ENCODE measurements around the gene UBE2C. TPM values are rescaled to one million over a fixed set of nuclear protein-coding genes. Genes with fewer than 3 reads are reported as not detected.

UBE2C gene
- total RNA-seq, 4 donors from 2014 or later = 0.84 TPM; not detected in 3

DNA sequence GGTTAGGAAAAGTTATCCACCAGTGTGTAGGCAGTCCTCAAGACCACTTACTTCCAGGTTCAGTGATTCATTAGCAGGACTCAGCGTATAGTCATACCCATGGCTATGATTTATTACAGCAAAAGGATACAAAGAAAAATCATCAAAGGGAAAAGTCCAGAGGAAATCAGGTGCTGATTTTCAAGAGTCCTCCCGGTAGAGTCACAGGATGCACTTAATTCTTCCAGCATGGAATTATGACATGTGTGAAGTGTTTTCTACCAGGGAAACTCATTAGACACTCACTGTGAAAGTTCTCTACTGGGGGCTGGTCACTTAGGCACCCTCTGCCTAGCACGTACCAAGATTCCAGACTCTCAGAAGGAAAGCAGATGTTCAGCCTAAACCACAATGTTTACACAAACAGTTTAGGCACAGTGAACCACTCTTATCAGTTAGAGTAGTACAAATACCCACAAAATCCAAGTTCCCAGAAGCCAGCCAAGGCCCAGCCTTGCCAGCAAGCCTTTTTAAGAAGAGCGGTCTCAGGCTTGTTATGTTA is 31.0 kb upstream of the UBE2C start:
- Histone ChIP-seq H3K4me3 (no peak overlapping the region), H3K27ac (no peak overlapping the region), H3K36me3 (no peaks in the 10 kb centered on the region), H3K27me3 (no peaks in the 10 kb centered on the region), H3K4me1 (no peaks in the 10 kb centered on the region), H3K9me3 (no peaks in the 10 kb centered on the region)
- DNase-seq (no peak), ATAC-seq (no peak)
- TF ChIP-seq POLR2A (IDR thresholded peaks at IDR 0.05) = no peak
- TF ChIP-seq, protein P1, sequence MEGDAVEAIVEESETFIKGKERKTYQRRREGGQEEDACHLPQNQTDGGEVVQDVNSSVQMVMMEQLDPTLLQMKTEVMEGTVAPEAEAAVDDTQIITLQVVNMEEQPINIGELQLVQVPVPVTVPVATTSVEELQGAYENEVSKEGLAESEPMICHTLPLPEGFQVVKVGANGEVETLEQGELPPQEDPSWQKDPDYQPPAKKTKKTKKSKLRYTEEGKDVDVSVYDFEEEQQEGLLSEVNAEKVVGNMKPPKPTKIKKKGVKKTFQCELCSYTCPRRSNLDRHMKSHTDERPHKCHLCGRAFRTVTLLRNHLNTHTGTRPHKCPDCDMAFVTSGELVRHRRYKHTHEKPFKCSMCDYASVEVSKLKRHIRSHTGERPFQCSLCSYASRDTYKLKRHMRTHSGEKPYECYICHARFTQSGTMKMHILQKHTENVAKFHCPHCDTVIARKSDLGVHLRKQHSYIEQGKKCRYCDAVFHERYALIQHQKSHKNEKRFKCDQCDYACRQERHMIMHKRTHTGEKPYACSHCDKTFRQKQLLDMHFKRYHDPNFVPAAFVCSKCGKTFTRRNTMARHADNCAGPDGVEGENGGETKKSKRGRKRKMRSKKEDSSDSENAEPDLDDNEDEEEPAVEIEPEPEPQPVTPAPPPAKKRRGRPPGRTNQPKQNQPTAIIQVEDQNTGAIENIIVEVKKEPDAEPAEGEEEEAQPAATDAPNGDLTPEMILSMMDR (IDR thresholded peaks at IDR 0.05 in 4 of 5, conservative IDR thresholded peaks at IDR 0.05 in 1 of 5) = no peak
- in situ Hi-C loops (cut with MboI; ENCODE audit: low sequenced_read_pairs in 4 of 4) = no loop called here
- intact Hi-C loops (cut with DNase I; ENCODE audit: low total_unique reads) = no loop called here

- no peak for ATAC-seq
- no peak overlapping the region for H3K4me3 ChIP-seq
- H3K4me1 ChIP-seq = no peaks in the 10 kb centered on the region
- TF ChIP-seq, protein P1 (IDR thresholded peaks at IDR 0.05 in 4 of 5, conservative IDR thresholded peaks at IDR 0.05 in 1 of 5) = no peak
- TF ChIP-seq POLR2A (IDR thresholded peaks at IDR 0.05) = no peak
- H3K27me3 ChIP-seq = no peaks in the 10 kb centered on the region
- no peaks in the 10 kb centered on the region for H3K9me3 ChIP-seq
- in situ Hi-C loops (cut with MboI; ENCODE audit: low sequenced_read_pairs in 4 of 4) (no loop called here), intact Hi-C loops (cut with DNase I; ENCODE audit: low total_unique reads) (no loop called here)
- no peak overlapping the region for H3K27ac ChIP-seq
- no peaks in the 10 kb centered on the region for H3K36me3 ChIP-seq
- no peak for DNase-seq
Observed at GRCh38 chr20:45782890-45783289, 29.6 kb upstream of the UBE2C start.

DNA sequence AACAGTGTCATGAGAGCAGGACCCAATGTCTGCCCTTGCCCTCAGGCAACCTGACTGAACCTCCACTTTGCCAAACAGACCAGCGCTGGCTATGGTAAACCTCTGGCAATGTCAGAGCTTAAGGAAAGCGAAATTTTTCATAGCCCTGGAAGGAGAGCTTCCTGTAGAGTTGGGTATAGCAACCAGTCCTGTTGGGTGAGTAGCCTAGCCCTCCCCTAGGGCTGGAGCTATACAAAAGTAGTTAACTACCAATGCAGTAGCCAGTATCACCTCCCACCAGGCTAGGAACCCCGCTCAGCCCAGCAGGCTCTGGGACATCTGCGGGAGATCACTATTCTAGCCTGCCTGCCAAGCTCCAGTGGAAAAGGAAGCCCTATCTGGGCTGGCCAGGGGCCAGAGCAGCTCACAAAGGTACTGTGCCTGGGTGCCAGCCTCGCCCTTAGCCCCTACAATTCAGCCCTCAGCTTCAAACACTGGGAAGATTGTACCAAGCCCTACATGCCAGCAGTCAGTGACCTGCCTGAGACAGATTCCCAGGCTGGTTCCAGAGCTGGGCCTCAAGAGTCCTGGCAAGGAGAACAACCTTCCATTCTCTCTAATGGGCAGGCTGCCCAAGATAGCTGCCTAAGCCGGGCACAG is 28.7 kb upstream of the UBE2C start:
- DNase-seq (no peak), ATAC-seq (peak in 1 of 2 donors; percentile 23)
- Histone ChIP-seq H3K9me3 (no peaks in the 10 kb centered on the region), H3K36me3 (no peaks in the 10 kb centered on the region), H3K27ac (no peak overlapping the region), H3K4me1 (no peaks in the 10 kb centered on the region), H3K27me3 (no peaks in the 10 kb centered on the region), H3K4me3 (no peak overlapping the region)
- intact Hi-C loops (cut with DNase I; ENCODE audit: low total_unique reads) (no loop called here), in situ Hi-C loops (cut with MboI; ENCODE audit: low sequenced_read_pairs in 4 of 4) (no loop called here)
- TF ChIP-seq POLR2A (IDR thresholded peaks at IDR 0.05) = no peak
- TF ChIP-seq, protein P1 (IDR thresholded peaks at IDR 0.05 in 4 of 5, conservative IDR thresholded peaks at IDR 0.05 in 1 of 5) = no peak

DNA sequence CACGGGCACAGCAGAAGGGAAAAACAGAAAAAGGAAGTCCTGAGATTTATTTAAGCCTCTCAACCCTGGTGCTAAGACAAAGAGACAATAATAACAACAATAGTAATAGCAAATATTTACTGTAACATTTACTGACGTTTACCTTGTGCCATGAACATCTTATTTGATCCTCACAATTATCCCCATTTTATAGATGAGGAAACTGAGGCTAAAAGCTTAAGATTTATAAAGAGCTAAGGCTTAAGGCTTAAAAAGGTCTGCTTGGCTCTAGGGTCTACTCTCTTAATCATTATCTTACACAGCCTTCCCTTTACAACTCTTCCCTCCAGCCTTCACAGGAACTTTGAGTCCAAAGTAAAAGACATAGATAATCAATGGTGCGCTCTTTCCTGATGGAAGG is 24.1 kb upstream of the UBE2C start:
- no peaks in the 10 kb centered on the region for H3K27me3 ChIP-seq
- no peak overlapping the region for H3K27ac ChIP-seq
- in situ Hi-C loops (cut with MboI; ENCODE audit: low sequenced_read_pairs in 4 of 4) (no loop called here), intact Hi-C loops (cut with DNase I; ENCODE audit: low total_unique reads) (no loop called here)
- TF ChIP-seq, protein P1 (IDR thresholded peaks at IDR 0.05 in 4 of 5, conservative IDR thresholded peaks at IDR 0.05 in 1 of 5) = no peak
- no peak for TF ChIP-seq POLR2A (IDR thresholded peaks at IDR 0.05)
- H3K36me3 ChIP-seq = no peaks in the 10 kb centered on the region
- peaks cover 7 to 10% of the 10 kb centered on the region in 2 donors for H3K4me1 ChIP-seq
- DNase-seq (no peak), ATAC-seq (no peak)
- H3K4me3 ChIP-seq = no peak overlapping the region
- H3K9me3 ChIP-seq = no peaks in the 10 kb centered on the region
